ENCODE measurements around the gene SLC49A3. TPM values are rescaled to one million over a fixed set of nuclear protein-coding genes. Genes with fewer than 3 reads are reported as not detected.
A peak's percentile ranks its signal among the peaks of the same experiment; 100 is the strongest.

Gene SLC49A3
- total and polyA plus RNA-seq, 3 experiments from 2014 or later: 0.52 to 1.1 (median 0.80) TPM

DNA sequence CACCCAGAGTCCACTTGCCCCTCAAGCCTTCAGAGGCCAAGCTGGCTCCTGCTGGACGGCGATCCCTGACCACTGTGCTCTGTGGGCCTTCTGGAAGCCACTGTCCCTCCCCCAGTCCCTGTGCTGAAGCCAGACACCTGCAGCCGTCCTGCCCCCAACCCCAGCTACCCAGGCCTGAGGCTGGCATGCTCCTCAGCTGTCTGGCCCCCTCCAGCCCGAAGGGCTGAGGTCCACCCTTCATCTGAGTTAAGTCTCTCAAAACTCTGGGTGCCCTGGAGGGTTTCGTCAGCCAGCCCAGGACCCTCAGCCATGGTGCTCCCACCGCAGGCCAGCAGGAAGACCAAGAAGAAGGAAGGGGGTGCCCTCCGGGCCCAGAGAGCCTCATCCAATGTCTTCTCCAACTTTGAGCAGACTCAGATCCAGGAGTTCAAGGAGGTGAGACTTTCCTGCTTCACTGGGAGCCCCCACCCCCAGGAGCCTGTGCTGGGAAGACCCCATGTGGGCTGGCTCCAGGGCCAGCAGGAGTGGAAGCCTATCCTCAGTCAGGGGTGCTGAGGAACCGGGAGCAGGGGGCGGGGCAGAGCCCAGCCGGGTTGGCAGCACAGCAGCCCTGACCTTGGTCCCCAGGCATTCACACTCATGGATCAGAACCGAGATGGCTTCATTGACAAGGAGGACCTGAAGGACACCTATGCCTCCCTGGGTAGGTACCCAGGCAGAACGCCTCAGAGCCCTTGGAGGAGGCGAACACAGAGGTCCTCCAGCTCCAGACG is 10.4 kb downstream of the SLC49A3 start:
- H3K36me3 ChIP-seq (ENCODE audit: insufficient read depth, low read length): no peaks in the 10 kb centered on the region
- H3K9me3 Mint-ChIP-seq: no peaks in the 10 kb centered on the region
- no peak overlapping the region for H3K4me3 ChIP-seq (ENCODE audit: low read length)
- H3K4me1 ChIP-seq (ENCODE audit: insufficient read depth, low read length): peaks cover 10% of the 10 kb centered on the region
- H3K27me3 ChIP-seq (ENCODE audit: insufficient read depth, low read length, poor library complexity, severe bottlenecking): no peaks in the 10 kb centered on the region
- H3K36me3 Mint-ChIP-seq: peaks cover 0 to 4% (median 0%) of the 10 kb centered on the region in 3 donors
- H3K4me1 Mint-ChIP-seq: peaks cover under 1 to 29% (median 6%) of the 10 kb centered on the region in 3 donors
- H3K4me3 Mint-ChIP-seq: peak overlapping the region in 1 of 7 donors; percentile 83
- no peaks in the 10 kb centered on the region for H3K27me3 Mint-ChIP-seq
- DNase-seq: no peak
- ChIA-PET POLR2A (no interaction called here), CTCF (no interaction called here)
- no peaks in the 10 kb centered on the region for H3K9me3 ChIP-seq (ENCODE audit: low read length)
- H3K27ac Mint-ChIP-seq: no peak overlapping the region
- no peak overlapping the region for H3K27ac ChIP-seq (ENCODE audit: low read depth, low read length)

DNA sequence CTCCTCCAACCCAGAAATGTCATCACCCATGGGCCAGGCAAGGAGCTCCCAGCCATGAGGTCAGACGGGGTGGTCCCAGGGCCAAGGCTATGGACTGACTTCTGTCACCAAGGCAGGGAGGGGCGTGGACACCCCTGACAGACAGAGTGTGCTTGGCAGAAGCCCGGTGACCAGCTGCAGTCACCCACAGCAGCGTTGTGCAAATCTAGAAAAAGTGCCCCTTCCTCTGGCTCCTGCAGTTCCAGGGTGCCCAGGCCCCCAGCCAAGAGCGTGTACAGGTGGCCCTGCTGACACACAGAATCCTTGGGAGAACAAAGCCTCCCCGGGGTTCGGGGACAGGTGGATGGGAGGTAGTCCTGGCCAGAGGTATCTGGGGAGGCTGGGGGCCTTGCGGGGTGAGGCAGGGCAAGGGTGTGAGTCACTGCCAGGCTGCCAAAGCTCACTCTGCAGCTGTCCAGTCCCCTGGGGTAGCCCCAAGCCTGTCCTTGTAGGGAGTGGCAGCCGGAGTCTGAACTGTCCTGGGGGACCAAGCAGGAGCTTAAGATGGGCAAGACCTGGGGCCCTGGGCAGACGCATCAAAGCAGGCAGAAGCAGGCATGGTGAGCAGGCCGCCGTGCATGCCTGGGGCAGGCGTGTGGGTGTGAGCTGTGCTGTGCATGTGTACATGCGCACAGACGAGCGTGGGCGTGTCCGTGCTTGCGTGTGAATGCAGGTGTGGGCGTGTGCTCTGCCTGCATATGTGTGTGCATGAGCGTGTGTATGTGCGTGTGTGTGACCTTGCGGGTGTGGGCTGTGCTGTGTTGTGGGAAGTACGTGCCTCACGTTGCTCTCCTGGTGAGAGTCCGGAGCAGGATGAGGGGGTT is 11.3 kb downstream of the SLC49A3 start:
- Mint-ChIP-seq H3K27ac (no peak overlapping the region), H3K4me3 (peak overlapping the region in 3 of 7 donors; percentile 35 to 86 (median 83)), H3K27me3 (no peaks in the 10 kb centered on the region), H3K9me3 (no peaks in the 10 kb centered on the region), H3K4me1 (peaks cover 6 to 30% (median 12%) of the 10 kb centered on the region in 3 donors), H3K36me3 (peaks cover 0 to 11% (median 0%) of the 10 kb centered on the region in 3 donors)
- H3K9me3 ChIP-seq (ENCODE audit: low read length): no peaks in the 10 kb centered on the region
- ChIA-PET POLR2A (no interaction called here), CTCF (interaction anchor here (1.5 kb wide), 1 partner anchor 254 kb away, joined by 3 read pairs; the partner anchor contains the start of genes GAK and TMEM175)
- H3K27ac ChIP-seq (ENCODE audit: low read depth, low read length): no peak overlapping the region
- no peaks in the 10 kb centered on the region for H3K27me3 ChIP-seq (ENCODE audit: insufficient read depth, low read length, poor library complexity, severe bottlenecking)
- no peak overlapping the region for H3K4me3 ChIP-seq (ENCODE audit: low read length)
- no peaks in the 10 kb centered on the region for H3K36me3 ChIP-seq (ENCODE audit: insufficient read depth, low read length)
- H3K4me1 ChIP-seq (ENCODE audit: insufficient read depth, low read length): peaks cover 19% of the 10 kb centered on the region
- DNase-seq: no peak

DNA sequence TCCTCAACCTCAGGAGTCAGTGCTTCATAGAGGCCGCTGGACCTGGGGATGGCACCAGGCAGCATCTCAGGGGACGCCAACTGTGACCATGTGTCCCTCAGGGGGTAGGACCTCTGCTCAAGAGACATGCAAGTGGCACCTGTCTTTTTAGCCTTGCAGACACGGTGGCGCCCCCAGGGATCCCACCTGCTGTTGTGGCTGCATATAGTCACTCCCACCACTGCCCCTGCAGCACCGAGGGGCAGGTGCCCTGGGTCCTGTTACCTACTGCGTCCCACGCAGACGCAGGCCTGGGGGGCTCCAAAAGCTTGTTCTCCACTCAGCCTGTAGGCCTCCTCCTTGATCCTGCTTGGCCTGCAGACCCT is 12.1 kb downstream of the SLC49A3 start:
- Mint-ChIP-seq H3K4me1 (peaks cover 6 to 26% (median 12%) of the 10 kb centered on the region in 3 donors), H3K27me3 (no peaks in the 10 kb centered on the region), H3K4me3 (peak overlapping the region in 3 of 7 donors; percentile 20 to 90 (median 86)), H3K9me3 (no peaks in the 10 kb centered on the region), H3K27ac (peak overlapping the region in 1 of 8 donors; percentile 15), H3K36me3 (peaks cover 0 to 17% (median 0%) of the 10 kb centered on the region in 3 donors)
- CTCF ChIA-PET: interaction anchor here (1.5 kb wide), 1 partner anchor 255 kb away, joined by 3 read pairs; the partner anchor contains the start of genes GAK and TMEM175
- H3K9me3 ChIP-seq (ENCODE audit: low read length): no peaks in the 10 kb centered on the region
- POLR2A ChIA-PET: no interaction called here
- H3K27ac ChIP-seq (ENCODE audit: low read depth, low read length): no peak overlapping the region
- no peak for DNase-seq
- H3K4me3 ChIP-seq (ENCODE audit: low read length): no peak overlapping the region
- peaks cover 7% of the 10 kb centered on the region for H3K36me3 ChIP-seq (ENCODE audit: insufficient read depth, low read length)
- H3K4me1 ChIP-seq (ENCODE audit: insufficient read depth, low read length): peaks cover 19% of the 10 kb centered on the region
- H3K27me3 ChIP-seq (ENCODE audit: insufficient read depth, low read length, poor library complexity, severe bottlenecking): no peaks in the 10 kb centered on the region

DNA sequence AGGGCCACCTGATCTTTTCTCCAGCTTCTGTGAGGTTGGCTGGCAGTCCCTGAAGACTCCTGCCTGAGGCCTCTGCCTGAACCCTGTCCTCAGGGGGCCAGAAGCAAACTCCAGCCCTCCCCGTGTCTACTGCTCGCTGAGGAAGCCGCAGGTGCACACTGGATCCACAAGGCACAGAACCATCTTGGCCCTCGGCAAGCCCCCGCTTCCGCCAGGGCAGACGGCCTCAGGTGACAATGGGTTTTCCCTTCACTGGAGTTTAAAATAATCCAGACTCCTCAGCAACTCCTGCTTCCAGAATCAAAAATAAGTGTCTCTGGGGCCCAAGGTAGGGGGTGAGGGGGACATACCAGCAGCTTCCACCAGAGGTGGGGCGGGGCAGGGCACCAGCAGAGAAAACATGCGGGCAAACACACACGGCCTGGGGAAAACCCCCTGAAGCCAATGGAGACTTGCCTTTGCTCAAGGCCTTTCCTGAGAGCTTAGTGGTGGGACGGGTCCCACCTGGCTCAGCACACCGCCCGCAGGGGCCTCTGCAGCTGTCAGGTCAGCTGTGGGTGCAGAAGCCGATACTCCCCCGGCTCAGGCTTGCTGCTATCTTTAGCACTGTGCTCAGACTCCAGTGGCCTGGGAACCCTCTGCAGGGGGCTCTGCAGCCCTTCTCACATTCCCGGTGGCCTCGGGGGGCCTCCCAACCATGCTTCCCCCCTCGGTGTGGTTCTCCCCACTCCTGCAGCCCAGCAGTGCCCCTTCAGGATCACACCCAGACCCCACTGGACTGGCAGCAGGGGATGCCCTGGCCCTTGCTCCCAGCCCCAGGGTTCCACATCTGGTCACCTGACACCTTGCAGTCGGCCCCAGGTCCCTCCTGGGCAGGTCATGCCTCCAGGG is 12.7 kb downstream of the SLC49A3 start:
- Mint-ChIP-seq H3K4me1 (peaks cover 6 to 26% (median 12%) of the 10 kb centered on the region in 3 donors), H3K27ac (peak overlapping the region in 6 of 8 donors; percentile 15 to 85 (median 48)), H3K4me3 (peak overlapping the region in 5 of 7 donors; percentile 29 to 90 (median 67)), H3K36me3 (peaks cover 0 to 23% (median 0%) of the 10 kb centered on the region in 3 donors), H3K9me3 (no peaks in the 10 kb centered on the region), H3K27me3 (no peaks in the 10 kb centered on the region)
- no peak overlapping the region for H3K4me3 ChIP-seq (ENCODE audit: low read length)
- H3K27ac ChIP-seq (ENCODE audit: low read depth, low read length): no peak overlapping the region
- POLR2A ChIA-PET: interaction anchor here (0.8 to 1.5 kb wide), 2 partner anchors 8 to 10 kb away, joined by 3 to 4 read pairs; no protein-coding TSS in a partner anchor
- no peak for DNase-seq
- CTCF ChIA-PET: interaction anchor here (0.8 to 1.5 kb wide), 3 partner anchors 8 to 256 kb away, joined by 3 read pairs; partner anchors contain the start of genes GAK and TMEM175
- no peaks in the 10 kb centered on the region for H3K27me3 ChIP-seq (ENCODE audit: insufficient read depth, low read length, poor library complexity, severe bottlenecking)
- H3K9me3 ChIP-seq (ENCODE audit: low read length): no peaks in the 10 kb centered on the region
- H3K36me3 ChIP-seq (ENCODE audit: insufficient read depth, low read length): peaks cover 13% of the 10 kb centered on the region
- peaks cover 19% of the 10 kb centered on the region for H3K4me1 ChIP-seq (ENCODE audit: insufficient read depth, low read length)

DNA sequence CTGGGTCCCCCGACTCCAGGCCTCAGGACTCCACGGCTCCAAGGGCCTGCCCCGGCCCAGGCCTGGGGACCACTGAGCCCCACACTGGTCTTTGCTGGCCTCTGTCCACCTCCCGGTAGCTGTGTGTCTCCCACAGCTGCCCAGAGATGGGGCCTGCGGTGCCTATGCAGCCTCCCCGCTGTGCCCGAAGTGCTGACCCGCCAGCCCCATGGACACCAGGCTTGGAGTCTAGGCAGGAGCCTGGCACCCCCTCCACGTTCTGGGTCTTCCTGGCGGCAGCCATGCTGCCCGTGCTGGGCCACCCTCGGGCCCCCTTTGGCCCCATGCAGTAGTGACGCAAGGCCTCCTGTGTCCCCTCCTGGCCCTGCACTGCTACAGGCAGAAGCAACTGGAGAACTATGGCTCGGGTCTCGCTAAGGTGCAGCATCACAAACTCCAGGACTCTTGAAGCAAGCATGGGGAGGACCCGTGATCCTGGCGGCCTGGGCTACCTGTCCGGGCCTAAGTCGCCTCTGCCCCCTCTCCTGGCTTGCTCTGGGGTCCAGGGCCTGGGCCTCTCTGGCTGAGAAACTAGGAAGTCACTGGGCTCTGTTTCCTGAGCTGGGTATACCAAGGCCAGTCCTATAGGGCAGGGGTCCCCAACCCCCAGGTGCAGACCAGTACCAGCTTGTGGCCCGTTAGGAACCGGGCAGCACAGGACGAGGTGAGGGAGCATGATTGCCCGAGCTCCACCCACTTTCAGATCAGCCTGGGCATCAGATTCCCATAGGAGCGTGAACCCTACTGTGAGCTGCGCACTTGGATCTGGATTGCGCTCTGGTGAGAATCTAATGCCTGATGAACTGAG is 13.7 kb downstream of the SLC49A3 start:
- Mint-ChIP-seq H3K4me3 (peak overlapping the region; percentile 82 to 95 (median 90)), H3K9me3 (no peaks in the 10 kb centered on the region), H3K27ac (peak overlapping the region; percentile 46 to 95 (median 76)), H3K4me1 (peaks cover 6 to 19% (median 9%) of the 10 kb centered on the region in 3 donors), H3K36me3 (peaks cover 0 to 32% (median 5%) of the 10 kb centered on the region in 3 donors), H3K27me3 (no peaks in the 10 kb centered on the region)
- no peak for DNase-seq
- no peaks in the 10 kb centered on the region for H3K27me3 ChIP-seq (ENCODE audit: insufficient read depth, low read length, poor library complexity, severe bottlenecking)
- H3K36me3 ChIP-seq (ENCODE audit: insufficient read depth, low read length): peaks cover 17% of the 10 kb centered on the region
- no peaks in the 10 kb centered on the region for H3K9me3 ChIP-seq (ENCODE audit: low read length)
- H3K4me1 ChIP-seq (ENCODE audit: insufficient read depth, low read length): peaks cover 19% of the 10 kb centered on the region
- POLR2A ChIA-PET: interaction anchor here (0.8 to 1.5 kb wide), 3 partner anchors 9 to 106 kb away, joined by 3 to 4 read pairs (median 4); no protein-coding TSS in a partner anchor
- peak overlapping the region; percentile 98 for H3K27ac ChIP-seq (ENCODE audit: low read depth, low read length)
- peak overlapping the region; percentile 78 for H3K4me3 ChIP-seq (ENCODE audit: low read length)
- CTCF ChIA-PET: interaction anchor here (0.8 to 1.4 kb wide), 3 partner anchors 9 to 337 kb away, joined by 3 read pairs; partner anchors contain the start of gene ZNF141

DNA sequence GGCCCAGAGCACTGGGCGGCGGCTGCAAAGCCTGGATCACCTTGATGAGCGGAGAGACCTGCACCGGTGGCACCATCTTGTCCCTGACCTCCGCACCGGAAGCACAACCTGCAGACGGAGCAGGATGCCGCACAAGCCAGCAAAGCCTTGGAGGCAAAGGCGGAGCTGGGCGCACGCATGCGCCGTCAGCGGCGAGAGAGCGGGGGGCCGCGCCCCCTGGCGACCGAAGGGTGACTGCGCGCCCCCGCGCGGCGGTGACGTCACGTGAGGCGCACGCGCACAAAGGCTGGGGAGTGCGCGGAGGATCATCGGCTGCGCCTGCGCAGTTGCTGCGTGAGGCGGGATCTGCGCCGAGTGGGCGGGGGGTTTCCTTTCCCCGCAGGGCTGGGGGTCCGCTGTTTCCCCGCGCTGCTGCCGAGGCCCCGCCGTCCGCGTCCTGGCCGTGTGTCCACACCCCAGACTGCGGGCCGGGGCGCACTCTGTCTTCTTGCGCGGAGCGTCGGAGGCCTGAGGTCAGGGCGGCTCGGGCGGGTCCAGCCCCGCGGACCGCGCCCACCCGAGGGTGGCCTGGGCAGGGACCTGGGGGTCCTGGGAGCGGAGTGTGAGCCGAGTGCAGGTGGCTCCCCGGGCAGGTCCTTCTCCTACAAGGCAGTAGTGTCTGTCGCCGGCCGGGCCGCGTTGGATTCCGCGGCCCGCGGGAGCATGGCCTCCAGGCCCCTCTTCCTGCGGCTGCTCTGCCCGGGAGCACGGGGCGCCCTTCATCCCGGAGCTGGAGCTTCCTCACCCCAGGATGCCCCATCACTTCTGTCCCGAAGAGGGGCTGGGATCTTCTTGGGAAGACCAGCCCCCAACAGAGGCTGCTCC is 14.5 kb downstream of the SLC49A3 start, which contains the start of the genes ATP5ME and MYL5:
ATP5ME (minus strand) TSS at position 105 of the 864 bp plus-strand sequence; CDS start at position 76, 29 bp downstream.
MYL5 (plus strand) TSS at position 371 of the 864 bp plus-strand sequence. CDS start 3,485 bp downstream, outside the sequence.
- no peaks in the 10 kb centered on the region for H3K27me3 ChIP-seq (ENCODE audit: insufficient read depth, low read length, poor library complexity, severe bottlenecking)
- peaks cover 19% of the 10 kb centered on the region for H3K4me1 ChIP-seq (ENCODE audit: insufficient read depth, low read length)
- CTCF ChIA-PET: interaction anchor here (1.0 to 2.1 kb wide), 6 partner anchors 10 to 336 kb away, joined by 3 to 19 read pairs (median 3); partner anchors contain the start of gene ZNF141
- peaks cover 17% of the 10 kb centered on the region for H3K36me3 ChIP-seq (ENCODE audit: insufficient read depth, low read length)
- Mint-ChIP-seq H3K4me1 (peaks cover 6 to 17% (median 9%) of the 10 kb centered on the region in 3 donors), H3K36me3 (peaks cover 0 to 33% (median 5%) of the 10 kb centered on the region in 3 donors), H3K27ac (peak within 1 kb of the TSS; percentile 83 to 96 (median 86)), H3K9me3 (no peaks in the 10 kb centered on the region), H3K4me3 (peak within 1 kb of the TSS; percentile 82 to 95 (median 90)), H3K27me3 (no peaks in the 10 kb centered on the region)
- POLR2A ChIA-PET: interaction anchor here (0.7 to 1.5 kb wide), 6 partner anchors 8 to 1038 kb away, joined by 3 to 21 read pairs (median 4); partner anchors contain the start of gene SLBP
- no peaks in the 10 kb centered on the region for H3K9me3 ChIP-seq (ENCODE audit: low read length)
- peak; percentile 97 to 99 (median 99) for DNase-seq
- peak within 1 kb of the TSS; percentile 78 for H3K4me3 ChIP-seq (ENCODE audit: low read length)
- H3K27ac ChIP-seq (ENCODE audit: low read depth, low read length): peak within 1 kb of the TSS; percentile 98
